ENCODE measurements around the gene LGALS3BP. TPM values are rescaled to one million over a fixed set of nuclear protein-coding genes. Genes with fewer than 3 reads are reported as not detected.
A peak's percentile ranks its signal among the peaks of the same experiment; 100 is the strongest.

LGALS3BP gene
- total RNA-seq, 1 donor from 2014 or later = 12.6 TPM

DNA sequence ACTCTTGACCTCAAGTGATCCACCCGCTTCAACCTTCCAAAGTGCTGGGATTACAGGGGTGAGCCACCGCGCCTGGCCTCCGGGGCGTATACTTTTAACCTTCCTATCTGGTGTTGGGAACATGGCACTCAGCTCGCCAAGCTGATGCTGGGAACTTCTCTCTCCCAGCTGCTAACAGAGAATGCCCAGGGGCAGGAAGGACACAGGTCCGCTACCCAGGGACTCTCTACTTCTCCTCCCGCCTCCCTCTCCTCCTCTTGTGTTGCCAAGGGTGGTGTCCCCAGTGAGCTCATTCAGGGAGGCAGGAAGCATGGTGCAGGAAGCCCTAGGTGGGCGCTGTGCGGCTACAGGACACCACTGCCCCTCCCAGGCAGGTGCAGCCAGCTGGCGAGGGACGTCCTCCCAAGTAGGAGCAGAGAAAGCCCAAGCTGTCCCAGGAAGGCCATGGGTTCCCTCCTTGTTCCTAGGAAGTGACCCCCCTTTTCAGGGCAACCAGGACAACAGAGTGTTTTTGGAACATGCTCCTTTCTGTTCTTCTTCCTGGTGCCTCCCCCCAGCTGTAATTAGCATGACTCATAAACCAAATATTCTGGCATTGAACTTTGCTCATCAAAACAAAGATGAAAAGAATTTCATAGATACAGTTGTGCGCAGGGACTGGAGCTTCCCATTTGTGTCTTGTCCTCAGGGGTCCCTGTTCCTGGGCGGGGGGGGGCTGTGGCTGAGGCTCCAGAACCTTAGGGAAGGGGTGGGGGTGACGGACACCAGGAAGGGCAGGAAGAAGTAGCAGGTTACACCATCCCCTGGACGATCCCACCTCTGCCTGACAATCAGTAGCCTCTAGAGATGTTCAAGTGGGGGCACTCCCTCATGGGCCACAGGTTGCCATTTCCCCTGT lies 46.9 kb upstream of the LGALS3BP start:
- peaks cover 6% of the 10 kb centered on the region for H3K4me1 Mint-ChIP-seq (ENCODE audit: unreplicated experiment)
- no peaks in the 10 kb centered on the region for H3K9me3 Mint-ChIP-seq (ENCODE audit: unreplicated experiment)
- peaks cover 22% of the 10 kb centered on the region for H3K27me3 Mint-ChIP-seq (ENCODE audit: unreplicated experiment)
- no peak overlapping the region for H3K27ac Mint-ChIP-seq (ENCODE audit: unreplicated experiment)
- no peak for DNase-seq (ENCODE audit: low spot score)
- no peak overlapping the region for H3K4me3 Mint-ChIP-seq (ENCODE audit: unreplicated experiment)
- TF ChIP-seq, protein P1, sequence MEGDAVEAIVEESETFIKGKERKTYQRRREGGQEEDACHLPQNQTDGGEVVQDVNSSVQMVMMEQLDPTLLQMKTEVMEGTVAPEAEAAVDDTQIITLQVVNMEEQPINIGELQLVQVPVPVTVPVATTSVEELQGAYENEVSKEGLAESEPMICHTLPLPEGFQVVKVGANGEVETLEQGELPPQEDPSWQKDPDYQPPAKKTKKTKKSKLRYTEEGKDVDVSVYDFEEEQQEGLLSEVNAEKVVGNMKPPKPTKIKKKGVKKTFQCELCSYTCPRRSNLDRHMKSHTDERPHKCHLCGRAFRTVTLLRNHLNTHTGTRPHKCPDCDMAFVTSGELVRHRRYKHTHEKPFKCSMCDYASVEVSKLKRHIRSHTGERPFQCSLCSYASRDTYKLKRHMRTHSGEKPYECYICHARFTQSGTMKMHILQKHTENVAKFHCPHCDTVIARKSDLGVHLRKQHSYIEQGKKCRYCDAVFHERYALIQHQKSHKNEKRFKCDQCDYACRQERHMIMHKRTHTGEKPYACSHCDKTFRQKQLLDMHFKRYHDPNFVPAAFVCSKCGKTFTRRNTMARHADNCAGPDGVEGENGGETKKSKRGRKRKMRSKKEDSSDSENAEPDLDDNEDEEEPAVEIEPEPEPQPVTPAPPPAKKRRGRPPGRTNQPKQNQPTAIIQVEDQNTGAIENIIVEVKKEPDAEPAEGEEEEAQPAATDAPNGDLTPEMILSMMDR (IDR thresholded peaks at IDR 0.05; ENCODE audit: unreplicated experiment) = no peak
- no peaks in the 10 kb centered on the region for H3K36me3 Mint-ChIP-seq (ENCODE audit: low read depth, unreplicated experiment)

DNA sequence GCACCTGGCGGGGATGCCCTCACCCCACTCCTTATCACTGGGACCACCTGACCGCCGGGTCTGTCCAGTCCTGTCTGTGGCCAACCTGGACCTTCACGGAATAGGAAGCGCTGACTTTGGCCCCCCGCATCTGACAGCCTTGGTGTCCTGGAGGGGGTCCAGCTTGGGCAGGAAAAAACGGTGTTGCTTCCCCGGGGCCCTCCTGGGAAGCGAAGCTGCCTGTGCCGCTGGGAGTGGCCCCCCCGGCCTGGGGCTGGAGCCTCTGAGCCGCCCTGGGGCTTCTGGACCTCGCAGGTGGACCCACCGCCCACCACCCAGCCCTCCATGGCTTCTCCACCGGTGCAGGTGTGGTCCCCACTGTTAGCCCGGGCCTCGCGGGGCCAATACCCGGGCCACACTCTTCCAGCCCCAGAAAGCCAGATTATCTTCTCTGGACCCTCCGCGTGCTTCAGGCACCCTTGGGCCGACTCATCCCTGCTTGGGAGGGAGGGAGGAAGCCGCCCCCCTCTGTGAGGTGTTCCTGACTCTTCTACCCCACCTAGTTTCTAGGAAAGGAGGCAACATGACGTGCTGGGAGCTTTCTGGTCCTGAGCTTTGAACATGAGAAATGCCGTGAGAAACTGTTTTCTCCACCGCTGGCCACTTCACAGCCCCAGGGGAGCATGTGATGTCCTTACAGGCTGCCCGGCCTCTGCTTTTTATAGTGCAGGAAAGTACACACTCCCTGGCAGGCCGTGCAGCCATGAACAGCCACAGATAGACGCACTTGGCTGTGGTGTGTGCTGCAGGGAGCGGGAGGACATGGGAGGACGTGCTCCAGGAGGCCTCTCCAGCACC lies 45.4 kb upstream of the LGALS3BP start:
- TF ChIP-seq, protein P1 (IDR thresholded peaks at IDR 0.05; ENCODE audit: unreplicated experiment) = no peak
- H3K4me1 Mint-ChIP-seq (ENCODE audit: unreplicated experiment) = peaks cover 6% of the 10 kb centered on the region
- H3K27me3 Mint-ChIP-seq (ENCODE audit: unreplicated experiment) = peaks cover 23% of the 10 kb centered on the region
- no peaks in the 10 kb centered on the region for H3K36me3 Mint-ChIP-seq (ENCODE audit: low read depth, unreplicated experiment)
- peak overlapping the region; percentile 65 for H3K4me3 Mint-ChIP-seq (ENCODE audit: unreplicated experiment)
- no peak overlapping the region for H3K27ac Mint-ChIP-seq (ENCODE audit: unreplicated experiment)
- no peak for DNase-seq (ENCODE audit: low spot score)
- no peaks in the 10 kb centered on the region for H3K9me3 Mint-ChIP-seq (ENCODE audit: unreplicated experiment)

GRCh38 chr17:79023886-79024771 lies 44.4 kb upstream of the LGALS3BP start, which contains the start of gene C1QTNF1:
Gene C1QTNF1, plus strand, starts transcription at chr17:79024169. Its CDS starts 19,800 bp downstream, at chr17:79043969.
- peaks cover 6% of the 10 kb centered on the region for H3K4me1 Mint-ChIP-seq (ENCODE audit: unreplicated experiment)

DNA sequence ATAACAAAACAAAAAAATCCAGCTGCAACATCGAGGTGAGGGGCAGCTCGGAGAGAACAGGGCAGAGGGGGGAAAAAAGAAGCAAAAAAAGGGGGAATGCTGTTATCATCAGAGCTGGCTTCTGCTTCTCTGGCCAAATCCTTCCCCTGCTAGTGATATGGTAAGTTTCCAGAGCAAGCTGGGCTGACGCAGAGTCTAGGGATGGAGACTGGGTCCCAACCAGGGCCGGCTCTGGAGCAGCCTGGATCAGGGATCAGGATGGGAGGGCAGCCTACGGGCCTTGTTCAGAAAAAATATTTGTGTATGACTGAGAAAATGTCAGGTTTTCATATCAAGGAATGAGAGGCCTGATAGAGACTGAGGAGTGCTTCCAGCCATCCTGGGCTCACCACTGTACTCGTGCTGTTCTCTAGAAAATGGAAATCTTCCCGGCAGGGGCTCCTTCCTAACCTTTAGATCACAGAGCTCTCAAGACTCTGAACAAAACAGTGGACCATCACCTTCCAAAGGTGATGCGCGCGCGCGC lies 43.5 kb upstream of the LGALS3BP start:
- Mint-ChIP-seq H3K27ac (ENCODE audit: unreplicated experiment) (no peak overlapping the region), H3K4me3 (ENCODE audit: unreplicated experiment) (peak overlapping the region; percentile 8), H3K4me1 (ENCODE audit: unreplicated experiment) (peaks cover 6% of the 10 kb centered on the region), H3K36me3 (ENCODE audit: low read depth, unreplicated experiment) (no peaks in the 10 kb centered on the region), H3K27me3 (ENCODE audit: unreplicated experiment) (peaks cover 21% of the 10 kb centered on the region), H3K9me3 (ENCODE audit: unreplicated experiment) (no peaks in the 10 kb centered on the region)
- TF ChIP-seq, protein P1 (IDR thresholded peaks at IDR 0.05; ENCODE audit: unreplicated experiment) = no peak
- no peak for DNase-seq (ENCODE audit: low spot score)

More at GRCh38 chr17:79023886-79024771, 44.4 kb upstream of the LGALS3BP start, which contains the start of gene C1QTNF1:
- TF ChIP-seq, protein P1 (IDR thresholded peaks at IDR 0.05; ENCODE audit: unreplicated experiment) = peak; percentile 60
- H3K36me3 Mint-ChIP-seq (ENCODE audit: low read depth, unreplicated experiment) = no peaks in the 10 kb centered on the region
- peaks cover 21% of the 10 kb centered on the region for H3K27me3 Mint-ChIP-seq (ENCODE audit: unreplicated experiment)
- peak within 1 kb of the TSS; percentile 79 for H3K4me3 Mint-ChIP-seq (ENCODE audit: unreplicated experiment)
- no peak within 1 kb of the TSS for H3K27ac Mint-ChIP-seq (ENCODE audit: unreplicated experiment)
- H3K9me3 Mint-ChIP-seq (ENCODE audit: unreplicated experiment) = no peaks in the 10 kb centered on the region
- DNase-seq (ENCODE audit: low spot score) = peak; percentile 55
